AG08395 (cell line): ENCODE results near the gene MRPS25.
"Not testable (repeated sequence)": the region's sequence is repeated elsewhere in the genome, so short reads cannot be mapped to it uniquely, and the experiment has no call there.

Source experiments
- DNase-seq: peaks from one replicate; pipeline ENCODE4 v3.0.0; 2012; ENCODE audit warnings: mixed read lengths, low spot score

Gene MRPS25

GRCh38 chr3:15043408-15044171, 21.5 kb downstream of the MRPS25 start:
- no peak for DNase-seq

GRCh38 chr3:15042936-15043335, 22.2 kb downstream of the MRPS25 start:
- no peak for DNase-seq

- no peak for DNase-seq
Measured at GRCh38 chr3:15041950-15042349, 23.2 kb downstream of the MRPS25 start.

GRCh38 chr3:15040844-15041243, 24.3 kb downstream of the MRPS25 start:
- no peak for DNase-seq

- no peak for DNase-seq
Measured at GRCh38 chr3:15038306-15038705, 26.8 kb downstream of the MRPS25 start.

- DNase-seq, result no peak
Measured at GRCh38 chr3:15033103-15033502, 32.0 kb downstream of the MRPS25 start.

GRCh38 chr3:15032650-15033049, 32.5 kb downstream of the MRPS25 start:
- DNase-seq, result no peak

GRCh38 chr3:15029625-15030024, 35.5 kb downstream of the MRPS25 start:
- DNase-seq, result no peak

- DNase-seq, result no peak
Measured at GRCh38 chr3:15023719-15024118, 41.4 kb downstream of the MRPS25 start.

- DNase-seq, result no peak
Measured at GRCh38 chr3:15023249-15023648, 41.9 kb downstream of the MRPS25 start.

- DNase-seq, result no peak
Measured at GRCh38 chr3:15017191-15017590, 47.9 kb downstream of the MRPS25 start.

- DNase-seq, result no peak
Measured at GRCh38 chr3:15015456-15015855, 49.7 kb downstream of the MRPS25 start.

GRCh38 chr3:15014606-15015328, 50.3 kb downstream of the MRPS25 start:
- no peak for DNase-seq

GRCh38 chr3:15011174-15011573, 53.9 kb downstream of the MRPS25 start:
- no peak for DNase-seq

GRCh38 chr3:15010664-15011063, 54.5 kb downstream of the MRPS25 start:
- DNase-seq, result no peak

GRCh38 chr3:15009167-15009566, 55.9 kb downstream of the MRPS25 start:
- no peak for DNase-seq

GRCh38 chr3:15007681-15008141, 57.4 kb downstream of the MRPS25 start:
- DNase-seq, result peak; percentile 43

GRCh38 chr3:14999182-14999581, 65.9 kb downstream of the MRPS25 start:
- DNase-seq, result not testable (repeated sequence)
